ENCODE data around the gene GSPT1. TPM values are rescaled to one million over a fixed set of nuclear protein-coding genes. Genes with fewer than 3 reads are reported as not detected.
A peak's percentile ranks its signal among the peaks of the same experiment; 100 is the strongest.
"Not testable (repeated sequence)": the region's sequence is repeated elsewhere in the genome, so short reads cannot be mapped to it uniquely, and the experiment has no call there.

The GSPT1 gene
- total RNA-seq, result 10 to 100 TPM; 47.9 to 75.9 (median 50.6) TPM
- long read RNA-seq, partial matches to known transcripts, result 0 of 2 reads
- long read RNA-seq, other reads (novel, unspliced or antisense), result 2 of 2 reads

- peak; percentile 99 for DNase-seq
- WGBS (ENCODE audit: insufficient coverage, low coverage, low lambda C conversion rate, missing lambda C conversion rate), result 8% methylated on average over 5 of the region's 84 CpGs
- ATAC-seq, result peak; percentile 92 to 98 (median 95)
- Histone ChIP-seq H3K9me3 (no peaks in the 10 kb centered on the region), H3K4me1 (peaks cover 0 to 37% (median 9%) of the 10 kb centered on the region in 4 donors), H3K27me3 (no peaks in the 10 kb centered on the region), H3K4me3 (peak within 1 kb of the TSS; percentile 86 to 93 (median 86)), H3K36me3 (no peaks in the 10 kb centered on the region), H3K27ac (peak within 1 kb of the TSS; percentile 75 to 89 (median 78))
- intact Hi-C loops (cut with DNase I), result no loop called here
- TF ChIP-seq POLR2A (IDR thresholded peaks at IDR 0.05) (peak; percentile 93), CTCF (IDR thresholded peaks at IDR 0.05) (peak in 1 of 4 donors; percentile 26)
These were observed at the start of gene GSPT1 for GRCh38 chr16:11915644-11916523. TSS of gene GSPT1 (minus strand) at chr16:11915956. CDS start at chr16:11915720, 236 bp downstream.

- H3K27me3 ChIP-seq, result no peaks in the 10 kb centered on the region
- H3K27ac ChIP-seq, result no peak within 1 kb of the TSS
- no peak within 1 kb of the TSS for H3K4me3 ChIP-seq
- H3K4me1 ChIP-seq, result no peaks in the 10 kb centered on the region
- no peaks in the 10 kb centered on the region for H3K36me3 ChIP-seq
- intact Hi-C loops (cut with DNase I), result no loop called here
- no peaks in the 10 kb centered on the region for H3K9me3 ChIP-seq
- no peak for DNase-seq
- TF ChIP-seq CTCF (IDR thresholded peaks at IDR 0.05) (no peak), POLR2A (IDR thresholded peaks at IDR 0.05) (no peak)
- no peak for ATAC-seq
- WGBS (ENCODE audit: insufficient coverage, low coverage, low lambda C conversion rate, missing lambda C conversion rate), result 85% methylated on average over 9 of the region's 9 CpGs
These were observed 49.2 kb upstream of the GSPT1 start, which contains the start of gene TNFRSF17 for GRCh38 chr16:11964761-11965551. TSS of gene TNFRSF17 (plus strand) at chr16:11965210. CDS start at chr16:11965325, 115 bp downstream.

- WGBS (ENCODE audit: insufficient coverage, low coverage, low lambda C conversion rate, missing lambda C conversion rate), result 84% methylated on average over 6 of the region's 6 CpGs
- intact Hi-C loops (cut with DNase I), result no loop called here
- Histone ChIP-seq H3K27ac (no peak overlapping the region), H3K4me3 (no peak overlapping the region), H3K4me1 (no peaks in the 10 kb centered on the region), H3K27me3 (no peaks in the 10 kb centered on the region), H3K36me3 (no peaks in the 10 kb centered on the region), H3K9me3 (no peaks in the 10 kb centered on the region)
- ATAC-seq, result no peak
- TF ChIP-seq POLR2A (IDR thresholded peaks at IDR 0.05) (no peak), CTCF (IDR thresholded peaks at IDR 0.05) (no peak)
- DNase-seq, result no peak
These were observed 48.0 kb upstream of the GSPT1 start for GRCh38 chr16:11963706-11964105.

GRCh38 chr16:11962978-11963377 lies 47.2 kb upstream of the GSPT1 start:
- H3K36me3 ChIP-seq; intact Hi-C loops (cut with DNase I); H3K4me3 ChIP-seq; H3K27ac ChIP-seq; H3K27me3 ChIP-seq; H3K9me3 ChIP-seq; H3K4me1 ChIP-seq; ATAC-seq; DNase-seq: not testable (repeated sequence)
- WGBS (ENCODE audit: insufficient coverage, low coverage, low lambda C conversion rate, missing lambda C conversion rate), result 88% methylated on average over 9 of the region's 11 CpGs

- H3K27me3 ChIP-seq; H3K27ac ChIP-seq; H3K4me3 ChIP-seq; H3K9me3 ChIP-seq; ATAC-seq; DNase-seq; H3K4me1 ChIP-seq; H3K36me3 ChIP-seq; intact Hi-C loops (cut with DNase I): not testable (repeated sequence)
- WGBS (ENCODE audit: insufficient coverage, low coverage, low lambda C conversion rate, missing lambda C conversion rate), result 80% methylated on average over 5 of the region's 5 CpGs
These were observed 46.7 kb upstream of the GSPT1 start for GRCh38 chr16:11962457-11962856.
